HPDE6-E6E7 (cell line): ENCODE data around the gene RAB3GAP2.
"Not testable (repeated sequence)": the region's sequence is repeated elsewhere in the genome, so short reads cannot be mapped to it uniquely, and the experiment has no call there.

Experiments used
- DNase-seq: peaks from one replicate; pipeline ENCODE4 v3.0.0; 2011; ENCODE audit warnings: missing footprints; ENCODE audit errors: extremely low spot score

Gene RAB3GAP2

DNA sequence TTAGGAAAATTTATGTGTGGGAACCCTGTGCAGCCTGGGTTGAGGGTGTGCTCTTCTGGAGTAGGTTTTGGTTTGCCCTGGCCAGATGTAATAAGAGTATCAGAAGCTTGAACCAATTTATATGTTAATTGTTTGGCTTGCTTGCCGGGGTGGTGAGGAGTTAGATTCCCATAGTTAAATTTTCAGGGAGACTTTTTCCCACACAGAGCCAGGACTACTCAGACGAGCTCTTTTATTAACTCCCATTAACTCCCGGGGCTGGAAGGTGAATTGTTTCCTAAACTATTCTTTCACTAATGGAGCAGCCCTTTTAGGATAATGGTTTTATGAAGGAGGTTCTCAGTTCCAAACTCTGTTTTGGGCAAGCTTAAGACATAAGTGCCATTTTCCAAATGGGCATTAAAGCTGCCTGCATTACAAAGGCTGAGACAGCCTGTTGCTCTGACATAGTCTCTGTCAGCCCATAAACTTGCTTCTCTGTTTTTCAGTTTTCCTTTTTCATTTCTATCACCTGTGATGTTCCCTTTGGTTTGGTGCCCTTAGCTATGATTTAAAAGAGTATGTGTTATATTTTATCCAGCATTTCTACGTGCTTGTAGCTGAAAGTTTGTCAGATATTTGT is 18.0 kb upstream of the RAB3GAP2 start:
- DNase-seq, result no peak

DNA sequence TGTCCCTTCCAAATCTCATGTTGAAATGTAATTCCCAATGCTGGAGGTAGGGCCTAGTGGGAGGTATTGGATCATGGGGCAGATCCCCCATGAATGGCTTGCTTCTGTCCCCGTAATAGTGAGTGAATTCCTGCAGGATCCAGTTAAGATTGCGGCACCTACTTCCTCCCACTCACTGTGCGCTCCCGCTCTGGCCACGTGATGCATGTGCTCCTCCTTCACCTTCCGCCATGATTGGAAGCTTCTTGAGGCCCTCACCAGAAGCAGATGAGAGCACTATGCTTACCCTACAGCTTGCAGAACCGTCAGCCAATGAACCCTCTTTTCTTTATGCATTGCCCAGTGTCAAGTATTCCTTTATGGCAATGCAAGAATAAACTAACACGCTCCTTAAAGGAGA is 14.9 kb upstream of the RAB3GAP2 start:
- no peak for DNase-seq

DNA sequence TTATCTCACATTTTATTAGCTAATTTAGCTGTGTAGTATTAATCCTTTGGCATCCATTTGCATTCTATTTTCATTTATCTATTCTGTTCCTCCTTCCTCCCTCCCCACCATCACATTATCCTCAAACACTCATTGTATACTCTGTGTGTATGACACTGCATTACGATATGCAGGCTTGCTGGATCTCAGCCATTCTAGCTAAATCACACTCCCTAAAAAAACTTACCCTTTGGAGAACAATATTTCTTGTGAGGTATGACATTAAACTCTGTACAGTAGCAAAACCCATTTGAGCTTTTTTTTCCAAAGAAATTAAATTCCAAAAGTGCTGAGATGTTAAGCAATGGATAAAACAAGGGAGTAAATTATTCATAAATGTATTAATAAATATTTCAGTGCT is 11.4 kb upstream of the RAB3GAP2 start:
- DNase-seq, result no peak

DNA sequence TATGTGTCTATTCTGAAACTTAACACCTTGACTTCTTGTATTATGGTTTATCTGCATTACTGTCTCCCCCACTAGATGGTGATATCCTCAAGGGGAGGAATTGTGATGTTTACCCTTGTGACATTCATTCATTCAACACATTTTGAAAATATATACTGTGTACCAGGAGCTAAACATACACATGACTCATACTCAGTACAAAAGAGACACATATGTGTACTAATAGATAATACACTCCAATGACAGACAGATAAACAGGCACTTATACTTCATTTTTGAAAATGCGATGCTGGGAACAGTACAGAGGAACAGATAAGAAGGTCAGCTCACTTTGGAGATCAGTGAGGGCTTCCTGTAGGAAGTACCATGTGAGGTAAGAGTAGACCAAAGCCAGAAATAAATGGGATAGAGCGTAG is 8.9 kb upstream of the RAB3GAP2 start:
- DNase-seq, result peak; percentile 17

DNA sequence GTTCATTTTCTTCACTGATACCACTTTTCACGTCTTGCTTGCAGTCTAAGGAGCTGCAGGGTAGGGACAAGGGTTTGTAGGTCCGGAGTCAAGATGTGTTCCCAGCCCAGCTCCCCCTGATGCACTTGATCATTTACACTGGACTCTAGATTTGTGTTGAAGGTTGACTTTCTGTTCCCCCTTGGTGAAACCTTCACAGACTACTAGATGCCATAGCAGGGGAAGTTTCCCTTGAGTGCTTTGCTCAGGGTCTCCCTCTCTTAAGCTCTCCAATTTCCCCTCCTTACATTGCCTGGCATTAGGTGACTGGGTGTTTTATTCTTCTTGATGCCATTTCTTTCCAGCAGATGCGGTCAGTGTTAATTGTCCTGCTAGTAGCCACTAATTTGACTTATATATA is 8.0 kb upstream of the RAB3GAP2 start:
- no peak for DNase-seq

DNA sequence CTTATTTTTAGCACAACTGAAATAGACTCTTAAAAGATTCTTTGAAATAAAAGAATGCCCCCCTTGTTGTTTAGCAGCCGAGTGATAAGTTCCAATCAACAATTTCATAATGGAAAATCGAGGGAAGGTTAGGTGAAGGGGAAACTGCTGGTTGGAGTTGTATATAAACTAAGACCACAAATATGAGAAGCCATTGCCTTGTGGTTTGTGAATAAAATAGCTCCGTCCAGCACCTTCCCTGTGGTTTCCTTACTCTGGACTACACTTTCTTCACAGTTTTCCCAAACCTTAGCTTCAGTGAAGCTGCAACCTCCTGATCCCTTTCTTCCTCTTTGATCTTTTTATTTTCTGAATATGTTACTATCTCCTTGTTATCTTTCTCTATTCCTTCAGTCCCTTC is 6.7 kb upstream of the RAB3GAP2 start:
- no peak for DNase-seq

DNA sequence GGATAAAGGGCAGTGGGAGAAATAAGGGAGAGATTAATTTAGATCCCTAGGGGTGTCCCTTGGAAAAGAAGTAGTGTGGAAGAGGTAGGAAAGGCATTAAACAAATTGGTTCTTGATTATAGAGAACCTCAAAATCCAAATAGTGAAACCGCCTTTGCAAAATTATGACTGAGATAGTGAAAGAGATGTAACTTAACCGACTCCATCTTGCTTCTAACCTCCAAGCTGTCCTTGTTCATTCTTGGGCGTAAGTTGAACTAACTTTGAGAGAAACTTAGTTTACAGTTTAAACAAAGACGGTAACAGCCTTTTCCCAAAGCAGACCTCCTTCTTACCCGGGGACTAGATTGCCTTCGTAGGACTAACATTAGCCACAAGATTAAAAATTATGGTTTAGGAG is 3.2 kb upstream of the RAB3GAP2 start:
- DNase-seq, result no peak

DNA sequence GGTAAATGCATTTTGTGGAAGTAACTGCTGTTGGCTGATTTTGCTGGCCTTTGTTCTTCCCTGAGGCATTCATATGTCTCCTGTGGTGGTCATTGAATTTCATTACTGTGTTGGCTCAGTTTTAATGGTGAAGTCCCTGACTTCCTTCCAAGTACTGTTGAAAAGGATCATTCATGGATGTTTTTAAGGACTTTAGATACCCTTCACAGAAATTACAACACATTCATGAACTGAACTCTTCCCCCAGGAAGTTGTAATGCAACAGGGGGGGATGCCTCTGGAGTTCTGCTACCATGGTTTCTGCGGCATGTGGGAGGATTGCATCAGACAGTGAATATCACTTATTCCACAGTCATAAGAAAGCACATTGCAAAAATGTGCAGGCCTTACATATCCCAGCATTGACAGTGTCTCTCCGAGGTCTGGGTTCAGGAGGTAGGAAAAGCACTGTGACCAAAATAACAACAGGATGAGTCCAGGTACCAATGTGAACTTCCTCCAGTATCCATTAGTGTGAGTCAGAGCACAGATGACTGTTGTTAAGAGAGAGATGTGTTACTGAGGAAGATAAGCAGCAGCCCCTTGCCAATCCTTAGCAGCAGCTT is 2.1 kb upstream of the RAB3GAP2 start:
- no peak for DNase-seq

DNA sequence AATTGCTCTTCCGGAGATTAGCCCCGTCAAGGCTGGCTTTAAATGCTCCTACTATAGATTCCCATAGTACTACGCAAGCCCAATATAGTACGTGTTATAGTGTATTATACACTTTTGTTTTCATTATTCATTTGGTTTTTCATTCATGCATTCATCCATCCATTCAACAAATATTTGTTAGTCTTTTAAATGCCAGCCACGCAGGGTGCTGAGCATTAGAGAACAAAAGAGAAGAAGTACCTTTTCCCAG is 513 bp upstream of the RAB3GAP2 start:
- DNase-seq, result no peak

DNA sequence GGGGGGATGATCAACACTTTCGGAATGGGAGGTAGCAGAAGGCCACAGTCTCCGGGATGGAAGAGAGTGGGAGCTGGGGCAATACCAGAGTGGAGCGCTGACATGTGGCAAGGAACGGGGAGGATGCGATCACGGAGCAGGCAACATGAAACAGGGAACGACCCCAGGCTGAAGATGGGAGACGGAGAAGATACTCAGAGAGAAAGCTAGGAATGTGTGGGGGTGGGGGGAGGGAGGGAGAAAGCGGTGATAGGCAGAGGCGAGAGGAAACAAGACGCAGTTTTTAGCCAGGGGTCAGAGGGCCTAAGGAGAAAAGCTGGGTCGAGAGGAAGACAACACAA is 577 bp downstream of the RAB3GAP2 start:
- peak; percentile 33 for DNase-seq

DNA sequence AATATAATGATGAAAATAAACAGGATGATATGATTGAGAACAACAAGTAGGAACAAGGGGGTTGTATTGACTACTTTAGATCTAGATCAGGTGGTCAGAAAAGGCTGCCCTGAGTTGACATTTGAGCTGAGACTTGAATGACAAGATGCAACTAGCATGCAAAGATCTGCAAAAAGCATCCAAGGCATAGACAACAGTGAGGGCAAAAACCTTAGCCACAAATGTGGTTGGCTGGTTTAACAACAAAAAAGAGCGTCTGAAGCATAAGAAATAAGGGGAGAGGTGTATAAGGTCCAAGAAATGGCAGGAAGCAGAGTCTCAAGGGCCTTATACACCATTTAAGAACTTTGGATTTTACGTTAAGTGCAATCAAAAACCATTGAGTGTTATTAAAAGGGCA is 3.2 kb downstream of the RAB3GAP2 start:
- DNase-seq, result no peak

DNA sequence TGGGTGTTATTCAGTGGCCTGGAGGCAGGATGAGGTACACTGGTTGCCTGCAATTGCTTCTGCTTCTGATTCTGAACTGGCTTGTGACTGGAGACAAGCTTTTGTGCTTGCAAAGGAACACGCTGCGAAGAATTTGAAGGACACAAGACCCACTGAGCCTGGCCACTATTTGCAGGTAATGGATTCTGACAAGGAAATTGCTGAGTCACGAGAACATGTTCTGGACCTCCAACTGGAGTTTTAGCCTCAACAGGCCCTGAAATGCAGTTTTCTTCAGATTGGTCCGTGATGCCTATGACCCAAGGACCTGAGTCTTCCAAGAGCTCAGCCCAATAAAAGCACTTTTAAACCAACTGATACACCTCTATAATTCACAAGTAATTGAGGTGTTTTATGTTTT is 4.6 kb downstream of the RAB3GAP2 start:
- DNase-seq, result no peak

DNA sequence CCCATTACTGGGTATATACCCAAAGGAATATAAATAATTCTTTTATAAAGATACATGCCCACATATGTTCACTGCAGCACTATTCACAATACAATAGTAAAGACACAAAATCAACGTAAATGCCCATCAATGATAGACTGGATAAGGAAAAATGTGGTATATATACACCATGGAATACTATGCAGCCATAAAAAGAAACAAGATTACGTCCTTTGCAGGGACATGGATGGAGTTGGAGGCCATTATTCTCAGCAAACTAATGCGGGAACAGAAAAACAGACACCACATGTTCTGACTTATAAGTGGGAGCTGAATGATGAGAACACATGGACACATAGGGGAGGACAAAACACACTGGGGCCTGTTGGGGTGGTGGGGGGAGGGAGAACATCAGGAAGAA is 12.0 kb downstream of the RAB3GAP2 start:
- not testable (repeated sequence) for DNase-seq

DNA sequence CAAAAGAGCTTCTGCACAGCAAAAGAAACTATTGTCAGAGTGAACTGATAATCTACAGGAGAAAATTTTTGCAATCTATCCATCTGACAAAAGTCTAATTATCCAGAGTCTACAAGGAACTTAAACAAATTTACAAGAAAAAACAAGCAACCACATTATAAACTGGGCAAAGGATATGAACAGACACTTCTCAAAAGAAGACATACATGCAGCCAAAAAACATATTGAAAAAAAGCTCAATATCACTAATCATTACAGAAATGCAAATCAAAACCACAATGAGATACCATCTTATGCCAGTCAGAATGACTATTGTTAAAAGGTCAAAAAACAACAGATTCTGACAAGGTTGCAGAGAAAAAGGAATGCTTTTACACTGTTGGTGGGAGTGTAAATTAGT is 12.5 kb downstream of the RAB3GAP2 start:
- DNase-seq, result not testable (repeated sequence)

DNA sequence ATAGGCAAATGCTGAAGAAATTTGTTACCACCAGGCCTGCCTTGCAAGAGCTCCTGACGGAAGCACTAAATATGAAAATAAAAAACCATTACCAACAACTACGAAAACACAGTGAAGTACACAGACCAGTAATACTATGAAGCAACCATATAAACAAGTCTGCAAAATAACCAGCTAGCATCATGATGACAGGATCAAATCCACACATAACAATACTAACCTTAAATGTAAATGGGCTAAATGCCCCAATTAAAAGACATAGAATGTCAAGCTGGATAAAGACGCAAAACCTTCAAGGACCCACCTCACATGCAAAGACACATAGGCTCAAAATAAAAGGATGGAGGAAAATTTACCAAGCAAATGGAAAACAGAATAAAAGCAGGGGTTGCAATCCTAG is 16.1 kb downstream of the RAB3GAP2 start:
- not testable (repeated sequence) for DNase-seq

DNA sequence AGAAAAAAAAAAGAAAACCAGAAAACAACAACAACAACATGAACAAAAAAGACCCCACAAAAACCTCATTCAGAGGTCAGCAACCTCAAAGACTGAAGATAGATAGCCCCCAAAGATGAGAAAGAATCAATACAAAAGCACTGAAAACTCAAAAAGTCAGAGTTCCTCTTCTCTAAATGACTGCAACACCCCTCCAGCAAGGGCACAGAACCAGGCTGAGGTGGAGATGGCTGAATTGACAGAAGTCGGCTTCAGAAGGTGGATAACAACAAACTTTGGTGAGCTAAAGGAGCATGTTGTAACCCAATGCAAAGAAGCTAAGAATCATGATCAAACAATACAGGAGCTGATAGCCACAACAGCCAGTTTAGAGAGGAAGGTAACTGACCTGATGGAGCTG is 17.0 kb downstream of the RAB3GAP2 start:
- DNase-seq, result no peak

DNA sequence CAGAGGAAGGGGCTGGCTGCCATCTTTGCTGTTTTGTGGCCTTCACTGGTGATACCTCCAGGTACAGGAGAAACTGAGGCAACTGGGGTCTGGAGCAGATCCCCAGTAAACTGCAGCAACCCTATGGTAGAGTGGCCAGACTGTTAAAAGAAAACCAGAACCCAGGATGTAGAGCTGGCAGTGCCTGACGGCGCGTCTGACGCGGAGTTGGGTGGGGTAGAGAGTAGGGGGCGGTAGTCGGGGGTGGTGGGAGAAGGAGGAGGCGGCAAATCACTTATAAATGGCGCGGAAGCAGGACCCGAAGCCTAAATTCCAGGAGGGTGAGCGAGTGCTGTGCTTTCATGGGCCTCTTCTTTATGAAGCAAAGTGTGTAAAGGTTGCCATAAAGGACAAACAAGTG is 19.0 kb downstream of the RAB3GAP2 start:
- DNase-seq, result not testable (repeated sequence)

DNA sequence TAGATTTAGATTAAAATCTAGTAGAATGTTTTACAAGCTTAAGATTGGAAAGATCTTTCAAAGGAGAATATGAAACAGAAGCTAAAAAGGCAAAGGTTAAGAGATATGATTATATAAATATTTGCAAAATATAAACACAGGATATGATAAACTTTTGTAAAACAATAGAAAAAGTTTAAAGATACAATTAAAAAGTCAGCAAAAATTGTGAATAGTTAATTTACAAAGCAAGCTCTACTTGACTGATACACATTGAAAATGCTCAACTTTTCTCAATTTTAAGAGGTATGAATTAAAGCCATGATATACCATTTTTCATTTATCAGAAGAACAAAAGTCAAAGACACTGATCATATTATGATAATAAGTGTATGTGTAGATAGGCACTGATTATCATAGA is 21.0 kb downstream of the RAB3GAP2 start:
- no peak for DNase-seq

DNA sequence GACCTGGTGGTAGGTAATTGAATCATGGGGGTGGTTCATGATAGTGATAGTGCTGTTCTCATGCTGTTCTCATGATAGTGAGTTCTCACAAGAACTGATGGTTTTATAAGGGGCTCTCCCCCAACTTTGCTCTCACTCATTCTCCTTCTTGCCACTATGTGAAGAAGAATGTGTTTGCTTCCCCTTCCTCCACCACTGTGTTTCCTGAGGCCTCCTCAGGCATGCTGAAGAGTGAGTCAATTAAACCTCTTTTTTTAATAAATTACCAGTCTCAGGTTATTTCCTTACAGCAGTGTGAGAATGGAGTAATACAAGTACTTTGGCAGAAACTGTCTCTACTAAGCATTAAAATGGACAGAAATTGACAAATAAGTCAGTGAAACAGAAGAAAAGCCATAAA is 21.6 kb downstream of the RAB3GAP2 start:
- no peak for DNase-seq

DNA sequence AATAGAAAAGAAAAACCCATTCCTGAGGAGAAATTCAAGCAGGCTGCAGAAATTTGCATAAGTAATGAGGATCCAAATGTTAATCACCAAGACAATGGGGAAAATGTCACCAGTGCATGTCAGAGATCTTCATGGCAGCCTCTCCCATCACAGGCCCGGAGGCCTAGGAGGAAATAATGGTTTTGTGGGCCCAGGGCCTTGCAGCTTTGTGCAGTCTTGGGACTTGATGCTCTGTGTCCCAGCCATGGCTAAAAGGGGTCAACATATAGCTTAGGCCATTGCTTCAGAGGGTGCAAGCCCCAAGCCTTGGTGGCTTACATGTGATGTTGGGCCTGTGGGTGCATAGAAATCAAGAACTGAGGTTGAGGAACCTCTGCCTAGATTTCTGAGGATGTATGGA is 22.7 kb downstream of the RAB3GAP2 start:
- no peak for DNase-seq

DNA sequence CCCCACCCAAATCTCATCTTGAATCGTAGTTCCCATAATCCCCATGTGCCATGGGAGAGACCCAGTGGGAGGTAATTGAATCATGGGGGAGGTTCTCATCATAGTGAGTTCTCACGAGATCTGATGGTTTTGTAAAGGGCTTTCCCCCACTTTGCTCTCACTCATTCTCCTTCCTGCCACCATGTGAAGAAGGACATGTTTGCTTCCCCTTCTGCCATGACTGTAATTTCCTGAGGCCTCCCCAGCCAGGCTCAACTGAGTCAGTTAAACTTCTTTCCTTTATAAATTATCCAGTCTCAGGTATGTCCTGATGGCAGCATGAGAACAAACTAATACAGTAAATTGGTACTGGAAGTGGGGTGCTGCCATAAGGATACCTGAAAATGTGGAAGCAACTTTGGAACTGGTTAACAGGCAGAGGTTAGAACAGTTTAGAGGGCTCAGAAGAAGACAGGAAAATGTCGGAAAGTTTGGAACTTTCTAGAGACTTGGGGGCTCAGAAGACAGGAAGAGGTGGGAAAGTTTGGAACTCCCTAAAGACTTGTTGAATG is 23.5 kb downstream of the RAB3GAP2 start:
- not testable (repeated sequence) for DNase-seq

DNA sequence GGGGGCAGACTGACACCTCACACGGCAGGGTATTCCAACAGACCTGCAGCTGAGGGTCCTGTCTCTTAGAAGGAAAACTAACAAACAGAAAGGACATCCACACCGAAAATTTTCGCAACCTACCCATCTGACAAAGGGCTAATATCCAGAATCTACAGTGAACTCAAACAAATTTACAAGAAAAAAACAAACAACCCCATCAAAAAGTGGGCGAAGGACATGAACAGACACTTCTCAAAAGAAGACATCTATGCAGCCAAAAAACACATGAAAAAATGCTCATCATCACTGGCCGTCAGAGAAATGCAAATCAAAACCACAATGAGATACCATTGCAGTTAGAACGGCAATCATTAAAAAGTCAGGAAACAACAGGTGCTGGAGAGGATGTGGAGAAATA is 26.4 kb downstream of the RAB3GAP2 start:
- DNase-seq, result not testable (repeated sequence)

DNA sequence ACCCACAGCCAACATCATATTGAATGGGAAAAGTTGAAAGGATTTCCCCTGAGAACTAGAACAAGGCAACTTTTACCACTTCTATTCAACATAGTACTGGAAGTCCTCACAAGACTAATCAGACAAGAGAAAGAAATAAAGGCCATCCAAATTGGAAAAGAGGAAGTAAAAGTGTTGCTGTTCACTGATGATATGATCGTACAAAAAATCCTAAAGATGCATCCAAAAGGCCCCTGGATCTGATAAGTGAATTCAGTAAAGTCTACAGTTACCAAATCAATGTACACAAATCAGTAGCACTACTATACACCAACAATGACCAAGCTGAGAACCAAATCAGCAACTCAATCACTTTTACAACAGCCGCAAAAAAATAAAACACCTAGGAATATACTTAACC is 28.3 kb downstream of the RAB3GAP2 start:
- DNase-seq, result no peak

DNA sequence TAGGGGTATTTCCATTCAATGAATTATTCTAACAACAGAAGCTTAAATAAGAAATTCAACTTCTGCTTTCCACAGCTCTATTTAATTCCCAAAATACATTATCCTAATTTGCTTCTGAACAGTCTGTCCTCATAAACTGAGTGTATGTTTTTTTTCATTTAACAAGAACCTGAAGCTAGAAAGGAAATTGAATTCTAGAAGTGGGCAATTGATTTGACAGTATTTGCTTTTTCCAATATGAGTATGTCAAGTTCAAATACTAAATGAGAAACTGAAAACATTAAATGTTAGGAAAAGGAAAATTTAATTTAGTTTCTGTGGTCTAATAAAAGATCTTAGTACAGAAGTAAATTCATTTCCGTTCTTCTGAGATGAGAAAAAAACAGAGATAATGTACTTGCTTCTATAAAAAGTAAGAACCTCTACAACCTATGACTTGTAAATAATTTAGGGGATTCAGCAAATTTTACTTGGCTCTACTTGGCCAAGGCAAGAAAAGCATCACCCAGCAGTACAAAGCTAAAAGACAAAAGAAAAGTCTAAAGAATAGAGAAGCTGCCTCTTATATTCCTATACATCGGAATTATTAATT is 31.1 kb downstream of the RAB3GAP2 start:
- DNase-seq, result no peak
